HG03135 (cell line): Measurements from ENCODE around the gene FTH1.
A peak's percentile ranks its signal among the peaks of the same experiment; 100 is the strongest.
"Not testable (repeated sequence)": the region's sequence is repeated elsewhere in the genome, so short reads cannot be mapped to it uniquely, and the experiment has no call there.

ENCODE experiments used
- ATAC-seq: cut with Tn5 transposase; IDR thresholded peaks from one replicate; pipeline ENCODE4 v1.9.1; 2021; ENCODE audit warnings: mild to moderate bottlenecking, moderate library complexity; ENCODE audit not compliant: unreplicated experiment

Gene FTH1

GRCh38 chr11:61967116-61967923, at the start of gene FTH1:
FTH1 (minus strand) TSS chr11:61967634; CDS start chr11:61967425, 209 bp downstream.
- ATAC-seq = peak; percentile 43

GRCh38 chr11:62015615-62016014, 48.2 kb upstream of the FTH1 start:
- ATAC-seq = no peak

GRCh38 chr11:62013537-62014476, 46.4 kb upstream of the FTH1 start:
- no peak for ATAC-seq

GRCh38 chr11:62012832-62013461, 45.5 kb upstream of the FTH1 start:
- no peak for ATAC-seq

- no peak for ATAC-seq
Measured at GRCh38 chr11:62012451-62012831, 45.0 kb upstream of the FTH1 start.

- ATAC-seq = no peak
Measured at GRCh38 chr11:62011881-62012280, 44.4 kb upstream of the FTH1 start.

- no peak for ATAC-seq
Measured at GRCh38 chr11:62010935-62011528, 43.6 kb upstream of the FTH1 start.

GRCh38 chr11:62008193-62008592, 40.8 kb upstream of the FTH1 start:
- no peak for ATAC-seq

GRCh38 chr11:62004473-62004872, 37.0 kb upstream of the FTH1 start:
- ATAC-seq = no peak

- ATAC-seq = not testable (repeated sequence)
Measured at GRCh38 chr11:62002283-62002682, 34.8 kb upstream of the FTH1 start.

GRCh38 chr11:62001450-62002191, 34.2 kb upstream of the FTH1 start:
- ATAC-seq = no peak

- no peak for ATAC-seq
Measured at GRCh38 chr11:62000539-62001446, 33.4 kb upstream of the FTH1 start.

- ATAC-seq = no peak
Measured at GRCh38 chr11:61999141-61999975, 31.9 kb upstream of the FTH1 start.

- no peak for ATAC-seq
Measured at GRCh38 chr11:61996933-61997332, 29.5 kb upstream of the FTH1 start.

- ATAC-seq = no peak
Measured at GRCh38 chr11:61994981-61995380, 27.5 kb upstream of the FTH1 start.

GRCh38 chr11:61985869-61986268, 18.4 kb upstream of the FTH1 start:
- no peak for ATAC-seq

GRCh38 chr11:61983419-61983818, 16.0 kb upstream of the FTH1 start:
- no peak for ATAC-seq

- no peak for ATAC-seq
Measured at GRCh38 chr11:61980783-61981541, 13.5 kb upstream of the FTH1 start.
